NCI-H2029 (cell line): ENCODE measurements around the gene MALT1.
A peak's percentile ranks its signal among the peaks of the same experiment; 100 is the strongest.

Experiments
- DNase-seq: peaks from one replicate; lab custom pipeline; 2025; lab: John Stamatoyannopoulos, UW

Gene MALT1

GRCh38 chr18:58653814-58654509 is 17.3 kb upstream of the MALT1 start:
- DNase-seq = no peak

GRCh38 chr18:58654896-58655614 is 16.2 kb upstream of the MALT1 start:
- DNase-seq = no peak

GRCh38 chr18:58657081-58657480 is 14.2 kb upstream of the MALT1 start:
- DNase-seq = no peak

- no peak for DNase-seq
These were observed 13.8 kb upstream of the MALT1 start for GRCh38 chr18:58657494-58657893.

- DNase-seq = no peak
These were observed 11.6 kb upstream of the MALT1 start for GRCh38 chr18:58659691-58660090.

- DNase-seq = no peak
These were observed 10.3 kb upstream of the MALT1 start for GRCh38 chr18:58660915-58661314.

GRCh38 chr18:58661423-58661822 is 9.8 kb upstream of the MALT1 start:
- DNase-seq = no peak

- DNase-seq = no peak
These were observed 9.1 kb upstream of the MALT1 start for GRCh38 chr18:58662118-58662517.

GRCh38 chr18:58666176-58666575 is 5.1 kb upstream of the MALT1 start:
- no peak for DNase-seq

GRCh38 chr18:58668211-58668610 is 3.1 kb upstream of the MALT1 start:
- DNase-seq = no peak

- DNase-seq = no peak
These were observed 2.4 kb upstream of the MALT1 start for GRCh38 chr18:58668897-58669296.

- peak; percentile 94 for DNase-seq
These were observed 1.4 kb upstream of the MALT1 start for GRCh38 chr18:58669731-58670378.

- peak; percentile 23 for DNase-seq
These were observed 708 bp upstream of the MALT1 start for GRCh38 chr18:58670404-58671110.

- no peak for DNase-seq
These were observed 633 bp downstream of the MALT1 start for GRCh38 chr18:58671632-58672564.

- no peak for DNase-seq
These were observed 2.9 kb downstream of the MALT1 start for GRCh38 chr18:58674159-58674558.

GRCh38 chr18:58674863-58675472 is 3.7 kb downstream of the MALT1 start:
- DNase-seq = no peak

GRCh38 chr18:58676270-58676669 is 5.0 kb downstream of the MALT1 start:
- no peak for DNase-seq

- peak; percentile 52 for DNase-seq
These were observed 11.3 kb downstream of the MALT1 start for GRCh38 chr18:58682429-58683069.

GRCh38 chr18:58687871-58688308 is 16.6 kb downstream of the MALT1 start:
- no peak for DNase-seq

- no peak for DNase-seq
These were observed 19.0 kb downstream of the MALT1 start for GRCh38 chr18:58690259-58690658.
